NCI-H1092 treated with DMSO at 0.1 percent for 48 hours (cell line): ENCODE data around the gene NFIL3.

Experiments
- DNase-seq: peaks from one replicate; lab custom pipeline; 2025; lab: John Stamatoyannopoulos, UW

Gene NFIL3

DNA sequence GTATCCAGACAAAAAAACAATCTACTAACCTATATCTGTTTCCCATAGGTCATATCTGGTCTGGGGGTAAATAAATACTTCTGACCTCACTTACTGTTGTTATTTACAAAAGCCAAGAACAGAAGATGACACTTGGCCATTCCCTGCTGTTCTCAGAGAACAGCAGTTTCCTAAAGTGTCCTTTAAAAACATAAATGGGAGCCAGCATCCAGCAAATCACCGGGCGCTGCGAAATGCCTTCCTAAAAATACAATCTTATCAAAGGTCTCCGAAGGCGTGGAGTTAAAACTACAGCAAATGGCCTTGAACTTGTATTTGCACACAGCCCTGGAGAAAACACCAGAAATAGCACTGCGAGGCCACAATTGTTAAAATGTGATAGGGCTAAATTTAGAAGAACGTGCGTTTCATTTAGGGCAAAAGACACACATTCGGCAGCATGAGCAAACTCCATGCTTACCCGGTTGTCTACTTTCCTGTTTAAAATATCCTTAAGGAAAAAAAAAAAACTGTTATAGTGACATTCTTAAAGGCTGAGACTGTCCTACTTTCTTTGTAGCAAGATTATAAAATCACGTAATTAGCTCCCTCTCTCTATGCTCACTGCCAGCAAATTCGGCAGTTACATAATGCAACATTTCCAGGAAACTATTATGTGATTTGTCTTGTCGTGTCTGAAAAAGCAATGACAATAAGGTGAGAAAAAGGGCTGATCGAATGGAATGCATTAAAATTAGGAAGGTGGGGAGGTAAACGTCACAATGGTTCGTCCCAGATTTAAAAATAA is 1.5 kb downstream of the NFIL3 start:
- no peak for DNase-seq

- DNase-seq = no peak
Measured at GRCh38 chr9:91421128-91421765, 2.4 kb downstream of the NFIL3 start.

GRCh38 chr9:91420501-91421127 is 3.0 kb downstream of the NFIL3 start:
- DNase-seq = no peak

GRCh38 chr9:91419222-91420191 is 4.1 kb downstream of the NFIL3 start:
- DNase-seq = no peak

GRCh38 chr9:91418215-91418610 is 5.4 kb downstream of the NFIL3 start:
- DNase-seq = no peak

GRCh38 chr9:91417602-91418214 is 5.9 kb downstream of the NFIL3 start:
- no peak for DNase-seq

- no peak for DNase-seq
Measured at GRCh38 chr9:91416096-91416712, 7.4 kb downstream of the NFIL3 start.

DNA sequence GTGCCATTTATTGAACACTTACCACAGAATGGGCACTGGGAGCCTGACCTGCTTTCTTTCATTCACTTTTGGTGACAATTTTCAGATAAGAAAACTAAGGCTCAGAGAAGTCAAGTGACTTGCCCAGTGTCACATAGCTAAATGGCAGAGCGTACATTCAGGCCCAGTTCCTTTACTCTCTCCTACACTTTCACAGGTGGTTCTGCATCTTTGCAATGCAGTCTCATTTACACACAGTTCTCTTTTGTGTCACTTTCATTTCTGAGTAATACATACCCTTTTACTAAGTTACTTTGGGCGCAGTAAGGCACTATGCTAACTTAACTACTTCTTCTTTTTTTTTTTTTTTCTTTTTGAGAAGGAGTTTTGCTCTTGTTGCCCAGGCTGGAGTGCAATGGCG is 8.3 kb downstream of the NFIL3 start:
- DNase-seq = no peak

GRCh38 chr9:91412941-91413340 is 10.7 kb downstream of the NFIL3 start:
- no peak for DNase-seq

DNA sequence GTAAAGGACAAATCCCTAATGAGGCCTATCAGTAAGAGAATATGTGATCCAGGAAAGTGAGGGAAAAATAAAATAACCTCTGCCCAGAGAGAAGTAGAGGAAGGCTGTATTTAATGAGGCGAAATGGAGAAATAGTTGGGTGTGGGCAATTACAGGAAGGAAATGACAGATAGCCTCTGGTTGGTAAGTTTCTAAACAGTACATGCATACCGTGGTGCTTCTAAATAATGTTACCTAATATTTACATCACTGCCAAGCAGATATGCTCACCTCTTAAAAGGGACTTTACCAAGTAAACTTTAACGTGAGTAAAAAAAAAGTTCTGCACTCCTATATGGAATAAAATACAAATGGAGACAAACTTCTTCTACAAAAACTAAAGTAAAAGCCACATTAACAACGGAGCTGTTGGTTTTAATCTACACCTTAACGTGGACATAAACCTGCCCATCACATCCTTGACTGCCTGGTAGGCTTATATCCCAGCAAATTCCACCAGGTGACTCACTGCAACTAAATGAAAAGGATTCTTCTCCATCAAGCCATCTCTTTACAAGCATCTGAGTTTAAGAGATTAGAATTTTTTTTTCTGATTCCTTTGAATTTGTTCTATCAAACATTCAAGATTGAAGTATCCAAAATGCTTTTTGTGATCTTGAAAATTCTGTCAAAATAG is 12.4 kb downstream of the NFIL3 start:
- no peak for DNase-seq

- DNase-seq = no peak
Measured at GRCh38 chr9:91410161-91410560, 13.5 kb downstream of the NFIL3 start.

DNA sequence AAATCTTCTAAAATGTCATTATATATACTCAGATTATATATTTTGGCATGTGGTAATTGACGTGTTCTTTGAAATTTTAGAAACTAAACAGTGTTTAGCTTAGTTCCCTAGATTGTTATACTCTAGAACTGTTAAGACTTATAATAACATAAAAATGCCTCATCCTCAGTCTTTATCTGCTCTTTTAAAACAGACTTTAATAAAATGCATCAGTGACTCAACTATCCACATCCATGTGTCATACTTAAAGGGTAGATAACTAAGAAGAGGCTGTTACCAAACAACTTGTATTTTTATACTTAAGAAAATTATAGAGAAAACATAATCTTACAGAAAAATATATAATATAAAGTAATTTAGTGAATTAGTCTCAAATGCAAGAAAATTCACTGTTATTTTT is 15.2 kb downstream of the NFIL3 start:
- DNase-seq = no peak

GRCh38 chr9:91407580-91408318 is 15.9 kb downstream of the NFIL3 start:
- DNase-seq = no peak

- DNase-seq = no peak
Measured at GRCh38 chr9:91405343-91406077, 18.1 kb downstream of the NFIL3 start.

DNA sequence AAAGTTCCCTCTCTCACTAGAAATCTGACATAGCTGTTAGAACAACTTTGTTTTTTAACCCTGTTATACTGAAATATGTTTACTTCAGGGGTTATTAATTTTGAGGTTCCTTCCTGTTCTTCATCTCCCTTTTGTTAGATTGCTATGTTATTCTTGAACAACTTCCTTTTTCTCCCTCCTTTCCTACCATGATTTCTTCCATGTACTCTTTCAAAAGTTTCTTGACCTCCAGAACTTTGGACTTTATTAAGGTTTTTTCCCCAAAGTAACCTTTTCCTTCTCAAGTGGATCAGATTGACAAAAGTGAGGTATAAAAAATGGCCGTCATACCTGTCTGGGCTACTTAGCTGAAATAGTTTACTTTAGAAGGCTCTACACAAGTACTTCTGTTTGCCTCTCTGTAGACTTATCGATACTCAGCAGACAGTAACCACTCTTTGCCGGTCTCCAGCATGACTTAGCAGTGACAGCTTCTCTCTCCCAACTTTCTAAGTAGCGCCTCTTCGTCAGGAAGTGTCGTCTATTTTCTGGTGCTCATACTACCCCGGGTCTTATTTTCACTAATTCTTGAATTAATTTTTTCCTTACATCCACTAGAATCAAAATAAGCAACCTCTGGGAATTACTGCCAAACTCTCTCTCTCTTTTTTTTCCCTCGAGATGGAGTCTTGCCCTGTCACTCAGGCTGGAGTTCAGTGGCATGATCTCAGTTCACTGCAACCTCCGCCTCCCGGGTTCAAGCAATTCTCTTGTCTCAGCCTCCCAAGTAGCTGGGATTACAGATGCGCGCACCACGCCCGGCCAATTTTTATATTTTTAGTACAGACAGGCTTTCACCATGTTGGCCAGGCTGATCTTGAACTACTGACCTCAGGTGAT is 19.7 kb downstream of the NFIL3 start:
- no peak for DNase-seq

GRCh38 chr9:91398926-91399325 is 24.7 kb downstream of the NFIL3 start:
- DNase-seq = no peak

DNA sequence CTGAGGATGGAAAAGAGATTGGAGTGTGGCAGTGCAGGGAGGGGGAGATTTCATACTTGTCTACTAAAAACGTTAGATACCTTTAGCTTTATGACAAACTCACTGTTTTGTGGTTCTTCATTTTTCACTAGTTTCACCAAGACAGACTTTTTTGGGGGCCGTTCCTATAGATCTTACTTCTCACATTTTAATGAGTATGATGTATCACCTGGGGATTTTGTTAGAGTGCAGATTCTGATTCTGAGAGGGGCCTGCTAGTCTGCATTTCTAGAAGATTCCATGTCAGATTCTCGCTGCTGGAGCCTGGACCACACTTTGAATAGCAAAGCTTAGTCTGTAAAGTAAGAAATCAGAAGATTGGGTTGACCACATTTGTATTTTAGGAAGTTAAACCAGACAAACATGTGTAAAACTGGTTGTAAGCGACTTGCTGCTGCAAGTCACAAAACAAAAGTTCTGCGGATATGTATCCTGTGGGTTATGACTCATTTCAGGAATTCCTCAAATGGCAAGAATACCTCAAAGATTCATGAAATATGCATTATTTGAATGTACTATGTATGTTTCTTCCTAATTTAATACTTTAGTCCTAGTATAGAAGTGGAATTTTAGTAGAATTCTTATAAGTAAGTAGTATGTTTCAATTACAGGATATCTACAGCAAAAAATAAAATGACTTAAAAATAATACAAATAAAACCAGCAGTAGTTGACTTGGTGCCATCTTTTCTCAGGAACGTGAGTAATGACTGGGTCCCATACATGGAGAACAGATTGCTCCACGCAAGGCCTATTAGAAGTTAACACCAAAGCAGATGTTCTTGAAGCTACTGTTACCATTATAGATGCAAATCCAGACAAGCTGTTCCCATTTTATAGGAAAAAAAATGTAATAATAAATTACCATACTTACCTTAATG is 27.8 kb downstream of the NFIL3 start:
- no peak for DNase-seq
